Glutamatergic neuron (in vitro differentiated cells): Measurements from ENCODE around the gene ITFG1. TPM values are rescaled to one million over a fixed set of nuclear protein-coding genes. Genes with fewer than 3 reads are reported as not detected.

Experiments
- DNase-seq: peaks from one replicate; pipeline ENCODE4 v3.0.0; 2022
- H3K27ac Mint-ChIP-seq: one replicate; pipeline ENCODE4 v1.8.0; 2020; ENCODE audit warnings: mild to moderate bottlenecking, mixed read lengths, inconsistent platforms; ENCODE audit not compliant: unreplicated experiment
- H3K27me3 Mint-ChIP-seq: one replicate; pipeline ENCODE4 v1.8.0; 2020; ENCODE audit warnings: mild to moderate bottlenecking, moderate library complexity, mixed read lengths, inconsistent platforms; ENCODE audit not compliant: unreplicated experiment
- H3K36me3 Mint-ChIP-seq: one replicate; pipeline ENCODE4 v1.8.0; 2020; ENCODE audit warnings: mild to moderate bottlenecking, mixed read lengths, inconsistent platforms; ENCODE audit not compliant: unreplicated experiment
- H3K4me1 Mint-ChIP-seq: one replicate; pipeline ENCODE4 v1.8.0; 2020; ENCODE audit warnings: mild to moderate bottlenecking, low read depth, mixed read lengths, inconsistent platforms; ENCODE audit not compliant: unreplicated experiment
- H3K4me3 Mint-ChIP-seq: one replicate; pipeline ENCODE4 v1.8.0; 2020; ENCODE audit warnings: mild to moderate bottlenecking, mixed read lengths, inconsistent platforms; ENCODE audit not compliant: unreplicated experiment
- H3K9me3 Mint-ChIP-seq: one replicate; pipeline ENCODE4 v1.8.0; 2020; ENCODE audit warnings: mild to moderate bottlenecking, moderate library complexity, mixed read lengths, inconsistent platforms; ENCODE audit not compliant: unreplicated experiment
- CTCF ChIP-seq: fragments of 200-600 bp; sonication (generic); IDR thresholded peaks from one replicate; pipeline ENCODE4 v1.5.0; 2021; ENCODE audit not compliant: partially characterized antibody, unreplicated experiment
- total RNA-seq: library from RNA; stranded (reverse); fragmentation: NEBNext Ultra II Directional; extraction: Animal tissue kit (Norgen Biotek cat#: 25700); gene quantifications from one replicate; pipeline ENCODE4 v1.2.1, GENCODE V29; 2021; ENCODE audit not compliant: unreplicated experiment

ITFG1 gene
- total RNA-seq, 1 donor from 2014 or later, result 68.7 TPM

GRCh38 chr16:47388705-47389104 is 72.2 kb downstream of the ITFG1 start:
- Mint-ChIP-seq H3K27me3 (no peaks in the 10 kb centered on the region), H3K9me3 (no peaks in the 10 kb centered on the region)
- DNase-seq, result no peak

GRCh38 chr16:47387026-47387734 is 73.7 kb downstream of the ITFG1 start:
- no peaks in the 10 kb centered on the region for H3K27me3 Mint-ChIP-seq
- no peaks in the 10 kb centered on the region for H3K36me3 Mint-ChIP-seq
- H3K9me3 Mint-ChIP-seq, result no peaks in the 10 kb centered on the region
- H3K4me3 Mint-ChIP-seq, result no peak overlapping the region
- no peak for DNase-seq
- peaks cover 6% of the 10 kb centered on the region for H3K4me1 Mint-ChIP-seq
- no peak overlapping the region for H3K27ac Mint-ChIP-seq
- no peak for TF ChIP-seq CTCF

More at GRCh38 chr16:47388705-47389104, 72.2 kb downstream of the ITFG1 start:
- no peaks in the 10 kb centered on the region for H3K36me3 Mint-ChIP-seq
- H3K4me1 Mint-ChIP-seq, result peaks cover 6% of the 10 kb centered on the region
- no peak overlapping the region for H3K27ac Mint-ChIP-seq
- no peak for TF ChIP-seq CTCF
- H3K4me3 Mint-ChIP-seq, result no peak overlapping the region

- no peaks in the 10 kb centered on the region for H3K36me3 Mint-ChIP-seq
- no peak overlapping the region for H3K4me3 Mint-ChIP-seq
- peaks cover 6% of the 10 kb centered on the region for H3K4me1 Mint-ChIP-seq
- no peaks in the 10 kb centered on the region for H3K9me3 Mint-ChIP-seq
- H3K27ac Mint-ChIP-seq, result no peak overlapping the region
- no peaks in the 10 kb centered on the region for H3K27me3 Mint-ChIP-seq
- DNase-seq, result no peak
- no peak for TF ChIP-seq CTCF
Measured at GRCh38 chr16:47386201-47386718, 74.6 kb downstream of the ITFG1 start.

- no peak overlapping the region for H3K4me3 Mint-ChIP-seq
- H3K27me3 Mint-ChIP-seq, result no peaks in the 10 kb centered on the region
- no peaks in the 10 kb centered on the region for H3K36me3 Mint-ChIP-seq
- H3K4me1 Mint-ChIP-seq, result peaks cover 6% of the 10 kb centered on the region
- DNase-seq, result no peak
- no peak for TF ChIP-seq CTCF
- H3K9me3 Mint-ChIP-seq, result no peaks in the 10 kb centered on the region
- no peak overlapping the region for H3K27ac Mint-ChIP-seq
Measured at GRCh38 chr16:47382362-47382761, 78.5 kb downstream of the ITFG1 start.

GRCh38 chr16:47377154-47377553 is 83.7 kb downstream of the ITFG1 start:
- Mint-ChIP-seq H3K4me3 (no peak overlapping the region), H3K27ac (no peak overlapping the region), H3K9me3 (no peaks in the 10 kb centered on the region), H3K4me1 (no peaks in the 10 kb centered on the region), H3K27me3 (no peaks in the 10 kb centered on the region), H3K36me3 (no peaks in the 10 kb centered on the region)
- no peak for TF ChIP-seq CTCF
- no peak for DNase-seq
